Measurements from ENCODE around the gene CCDC172.

DNA sequence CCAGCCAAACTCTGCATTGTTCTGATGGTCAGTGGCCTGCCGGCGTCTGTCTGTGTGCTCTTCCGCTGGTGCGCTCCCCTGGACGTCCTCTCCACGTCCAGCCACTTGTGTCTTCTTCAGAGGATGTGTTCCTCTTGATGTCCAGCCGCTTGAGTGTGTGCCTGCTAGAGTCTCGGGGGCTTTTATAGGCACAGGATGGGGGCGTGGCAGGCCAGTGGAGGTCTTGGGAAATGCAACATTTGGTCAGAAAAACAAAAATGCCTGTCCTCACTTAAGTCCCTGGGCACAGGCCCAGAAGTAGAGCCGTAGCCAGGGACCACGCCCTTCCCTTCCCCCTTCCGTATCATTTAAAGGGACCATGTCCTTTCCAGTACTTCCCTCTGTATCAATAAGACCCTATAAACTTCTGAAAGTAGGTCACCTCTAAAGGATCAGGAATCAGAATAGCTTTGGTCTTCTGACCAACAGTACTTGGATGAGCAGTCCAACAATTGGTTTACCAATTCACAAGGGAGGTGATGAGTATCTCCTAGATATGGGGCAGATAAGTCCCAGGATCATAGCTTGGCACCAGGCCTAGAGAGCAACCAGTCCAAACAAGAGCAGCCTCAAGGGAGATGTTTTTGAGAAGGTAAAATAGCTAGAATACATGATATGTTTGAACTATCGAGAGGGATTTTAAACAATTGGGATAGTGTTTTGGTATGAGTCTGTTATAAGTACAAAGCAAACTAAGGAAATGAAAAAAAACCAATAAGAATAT, 71.2 kb downstream of the CCDC172 start:
- TF ChIP-seq POLR2A (IDR thresholded peaks at IDR 0.05; ENCODE audit: low read depth, low read length), result no peak
- TF ChIP-seq CTCF (conservative IDR thresholded peaks at IDR 0.05; ENCODE audit: low read depth, low read length), result no peak
- TF ChIP-seq SMC3 (IDR thresholded peaks at IDR 0.05; ENCODE audit: low read depth, low read length), result no peak

All from IMR-90 (cell line).